ENCODE measurements around the gene LCT.
"Not testable (repeated sequence)": the region's sequence is repeated elsewhere in the genome, so short reads cannot be mapped to it uniquely, and the experiment has no call there.

The LCT gene

DNA sequence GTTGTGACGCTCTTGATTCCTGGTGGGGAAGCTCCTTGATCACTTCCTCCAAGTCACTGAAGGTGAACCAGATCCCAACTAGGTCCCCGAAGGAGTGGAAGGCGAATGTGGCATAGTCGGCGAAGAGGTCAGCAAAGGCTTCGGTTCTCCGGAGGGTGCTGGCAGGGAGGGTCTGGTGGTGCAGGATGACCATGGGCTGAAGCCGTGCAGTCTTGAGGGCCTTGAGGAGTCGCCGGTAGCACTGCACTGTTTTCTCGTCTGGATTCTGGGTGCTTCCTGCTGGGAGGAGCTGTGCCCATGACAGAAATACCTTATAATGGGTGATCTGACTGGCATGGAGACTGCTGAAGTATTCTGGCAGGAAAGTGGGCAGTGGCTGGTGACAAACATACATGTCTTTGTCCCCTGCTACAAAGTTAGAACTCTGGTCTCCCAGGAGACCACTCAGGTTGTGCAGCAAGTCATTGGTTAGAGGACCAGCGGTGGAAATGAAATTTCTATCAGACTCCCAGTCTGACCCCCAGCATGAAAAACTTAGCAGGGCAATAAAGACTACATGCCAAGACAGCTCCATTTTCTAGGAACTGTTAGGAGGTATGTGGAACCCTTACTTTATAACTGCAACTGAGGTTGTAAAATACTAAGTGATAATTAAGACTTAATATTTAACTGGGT, at the start of gene LCT:
Gene LCT, minus strand, starts transcription at position 589 of the 675 bp plus-strand sequence. Its CDS starts 15 bp downstream, at position 574.
- no peak for DNase-seq

DNA sequence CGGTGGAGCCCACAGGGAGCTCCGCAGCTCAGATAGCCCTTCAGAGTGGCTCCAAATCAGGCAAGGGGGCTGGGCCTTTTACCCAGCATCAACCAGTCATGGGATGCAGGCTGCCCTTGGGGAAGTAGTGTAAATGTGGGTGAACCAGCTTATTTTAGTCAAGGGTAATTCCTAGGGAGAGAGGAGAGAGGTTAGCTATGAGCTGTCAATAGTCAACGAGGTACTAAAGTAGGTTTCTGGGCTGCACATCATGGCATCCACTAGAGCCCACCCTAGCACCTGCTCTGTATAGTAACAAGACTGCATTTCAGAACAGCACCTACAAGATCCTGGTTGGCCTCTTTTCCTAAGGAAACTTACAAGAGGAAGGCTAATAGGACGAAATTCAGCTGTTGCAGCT, 48.7 kb upstream of the LCT start:
- no peak for DNase-seq

DNA sequence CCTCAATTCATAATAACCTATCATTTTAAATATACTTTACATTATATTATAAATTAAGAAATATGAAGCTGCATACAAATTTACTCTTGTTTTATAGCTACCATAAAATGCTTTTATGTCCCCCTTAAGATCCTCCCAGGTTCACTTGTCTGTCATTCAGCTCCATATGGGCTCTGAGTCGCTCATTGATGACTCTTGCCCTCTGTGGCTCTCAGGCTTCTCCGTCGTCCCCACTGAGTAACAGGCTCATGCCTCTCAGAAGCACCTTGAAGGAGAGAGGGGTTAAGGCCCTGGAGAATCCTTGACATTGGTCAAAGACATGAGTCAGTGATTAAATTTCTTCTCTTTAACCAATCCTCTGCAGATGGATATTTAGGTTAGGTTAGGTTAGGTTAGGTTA, 45.4 kb upstream of the LCT start:
- no peak for DNase-seq

DNA sequence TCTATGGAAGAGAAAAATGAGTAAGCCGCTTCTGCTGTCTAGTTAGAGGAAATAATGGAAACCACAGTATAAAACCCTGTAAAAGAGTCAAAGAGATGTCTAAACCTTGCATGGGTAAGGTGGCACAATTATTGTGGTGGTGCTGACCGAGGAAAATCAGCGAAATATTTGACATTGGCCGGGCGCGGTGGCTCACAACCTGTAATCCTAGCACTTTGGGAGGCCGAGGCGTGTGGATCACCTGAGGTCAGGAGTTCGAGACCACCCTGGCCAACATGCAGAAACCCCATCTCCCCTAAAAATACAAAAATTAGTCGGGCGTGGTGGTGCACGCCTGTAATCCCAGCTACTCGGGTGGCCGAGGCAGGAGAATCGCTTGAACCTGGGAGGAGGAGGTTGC, 39.8 kb upstream of the LCT start:
- not testable (repeated sequence) for DNase-seq

DNA sequence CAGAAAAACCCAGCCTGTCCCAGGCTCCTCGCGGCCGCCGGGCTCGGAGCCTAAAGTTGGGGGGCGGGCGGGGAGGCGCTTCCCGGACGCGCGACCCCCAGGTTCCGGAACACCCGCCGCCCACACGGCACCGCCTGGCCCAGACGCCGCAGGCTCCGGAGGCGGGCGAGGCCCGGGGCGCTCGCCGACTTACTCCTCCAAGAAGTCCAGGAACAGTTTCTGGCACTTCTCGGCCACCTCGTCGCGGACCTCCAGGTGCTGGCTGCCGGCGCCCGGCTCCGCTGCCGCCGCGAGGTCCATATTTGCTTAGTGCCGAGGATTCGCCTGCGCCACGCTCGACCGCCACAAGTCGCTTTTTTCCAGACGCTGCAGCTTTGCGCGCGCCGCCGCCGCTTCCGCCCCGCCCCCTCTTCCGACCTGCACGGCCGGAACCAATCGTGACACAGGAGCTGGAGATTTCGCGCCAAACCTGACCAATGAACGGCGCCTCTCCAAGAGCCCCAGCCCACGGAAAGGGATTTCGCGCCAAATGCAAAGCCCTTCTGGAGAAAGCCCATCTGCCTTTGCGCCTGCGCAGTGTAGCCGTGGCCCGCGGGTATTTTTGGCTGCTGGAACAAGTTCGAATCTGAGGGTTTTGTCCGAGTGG, 39.2 kb upstream of the LCT start, which contains the start of gene MCM6:
Gene MCM6, minus strand, starts transcription at position 378 of the 646 bp plus-strand sequence. Its CDS starts 78 bp downstream, at position 300.
- DNase-seq: peak; percentile 89

DNA sequence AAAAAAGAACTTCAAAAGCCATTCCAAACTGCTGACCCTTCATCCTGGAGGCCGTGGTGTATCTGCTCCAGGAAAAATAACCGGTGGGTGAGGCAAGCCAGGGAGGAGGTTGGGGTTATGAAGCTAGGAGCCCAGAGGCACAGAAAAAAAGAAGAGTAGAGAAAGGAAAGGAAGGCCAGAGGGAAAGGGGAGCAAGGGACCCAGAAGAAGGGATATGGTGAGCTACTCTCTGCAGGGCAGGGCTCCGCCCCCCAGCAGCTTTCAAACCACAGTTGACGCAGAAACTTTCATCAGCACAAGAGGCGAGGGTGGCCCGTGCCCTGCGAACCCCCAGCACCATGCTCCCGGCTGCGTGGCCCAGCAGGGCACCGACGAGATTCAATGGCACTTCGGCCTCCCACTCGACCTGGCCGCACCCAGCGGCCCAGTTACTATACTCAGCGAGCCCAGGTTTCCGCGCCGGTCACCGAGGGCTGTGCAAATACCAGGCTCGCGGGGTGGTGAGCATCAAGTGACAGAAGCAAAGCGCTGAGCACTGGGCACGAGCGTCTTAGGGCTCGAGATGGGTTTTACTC, 38.6 kb upstream of the LCT start:
- no peak for DNase-seq

DNA sequence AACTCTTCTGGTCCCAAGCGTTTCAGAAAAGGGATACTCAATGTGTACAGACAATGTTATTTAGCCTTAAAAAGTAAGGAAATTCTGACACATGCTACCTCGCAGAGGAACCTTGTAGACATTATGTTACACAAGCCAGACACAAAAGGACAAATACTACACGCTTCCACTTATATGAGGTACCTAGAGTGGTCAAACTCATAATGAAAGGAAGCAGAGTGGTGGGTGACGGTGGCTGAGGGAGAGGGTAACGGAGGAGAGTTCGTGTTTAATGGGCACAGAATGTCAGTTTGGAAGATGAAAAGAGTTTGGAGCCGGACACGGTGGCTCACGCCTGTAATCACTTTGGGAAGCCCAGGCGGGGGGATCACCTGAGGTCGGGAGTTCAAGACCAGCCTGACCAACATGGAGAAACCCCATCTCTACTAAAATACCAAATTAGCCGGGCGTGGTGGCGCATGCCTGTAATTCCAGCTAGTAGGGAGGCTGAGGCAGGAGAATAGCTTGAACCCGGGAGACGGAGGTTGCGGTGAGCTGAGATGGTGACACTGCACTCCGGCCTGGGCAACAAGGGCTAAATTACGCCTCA, 37.9 kb upstream of the LCT start:
- no peak for DNase-seq

DNA sequence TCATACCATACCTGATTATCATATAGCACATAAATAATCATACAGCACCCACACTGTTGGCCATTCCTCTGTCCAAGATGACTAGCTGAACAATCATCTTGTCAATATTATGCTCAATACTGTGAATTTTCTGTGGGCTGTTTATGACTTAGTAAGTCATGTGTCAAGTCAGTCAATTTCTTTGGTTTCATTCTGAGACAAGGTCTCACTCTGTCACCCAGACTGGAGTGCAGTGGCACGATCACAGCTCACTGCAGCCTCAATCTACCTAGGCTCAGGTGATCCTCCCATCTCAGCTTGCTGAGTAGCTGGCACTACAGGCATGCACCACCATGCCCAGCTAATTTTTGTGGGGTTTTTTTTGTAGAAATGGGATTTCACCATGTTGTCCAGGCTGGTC, 33.6 kb upstream of the LCT start:
- no peak for DNase-seq

DNA sequence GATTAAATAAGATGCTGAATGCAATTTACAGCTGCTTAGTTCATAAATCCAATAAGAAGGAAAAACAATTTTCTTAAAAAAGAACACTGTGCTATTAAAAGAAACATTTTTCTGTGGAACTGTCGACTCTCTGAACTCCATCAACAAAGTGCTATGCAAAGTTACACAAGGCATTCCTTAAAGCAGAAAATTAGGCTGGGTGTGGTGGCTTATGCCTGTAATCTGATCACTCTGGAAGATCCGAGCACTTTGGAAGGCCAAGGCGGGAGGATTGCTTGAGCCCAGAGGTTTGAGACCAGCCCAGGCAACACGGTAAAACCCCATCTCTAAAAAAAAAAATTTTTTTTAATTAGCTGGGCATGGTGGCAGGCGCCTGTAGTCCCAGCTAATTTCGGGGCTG, 26.2 kb upstream of the LCT start:
- no peak for DNase-seq

DNA sequence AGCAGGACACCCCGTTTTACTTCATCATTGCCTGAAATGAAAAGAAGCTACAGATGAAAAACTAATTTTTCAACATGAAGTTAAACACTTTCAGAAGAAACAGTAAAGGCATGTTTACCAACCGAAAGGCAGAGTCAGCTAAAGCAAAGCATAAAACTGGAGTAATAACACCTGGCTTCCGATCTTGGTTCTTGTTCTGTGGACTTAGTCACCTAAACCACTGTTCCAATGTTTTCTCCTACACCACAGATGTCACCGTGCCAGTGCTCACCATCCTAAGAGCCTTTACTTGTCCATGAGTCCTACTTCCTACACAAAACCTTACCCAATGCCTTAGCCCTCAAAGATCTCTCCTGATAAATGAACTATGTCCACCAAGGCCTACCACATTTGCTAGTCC, 25.7 kb upstream of the LCT start:
- no peak for DNase-seq

DNA sequence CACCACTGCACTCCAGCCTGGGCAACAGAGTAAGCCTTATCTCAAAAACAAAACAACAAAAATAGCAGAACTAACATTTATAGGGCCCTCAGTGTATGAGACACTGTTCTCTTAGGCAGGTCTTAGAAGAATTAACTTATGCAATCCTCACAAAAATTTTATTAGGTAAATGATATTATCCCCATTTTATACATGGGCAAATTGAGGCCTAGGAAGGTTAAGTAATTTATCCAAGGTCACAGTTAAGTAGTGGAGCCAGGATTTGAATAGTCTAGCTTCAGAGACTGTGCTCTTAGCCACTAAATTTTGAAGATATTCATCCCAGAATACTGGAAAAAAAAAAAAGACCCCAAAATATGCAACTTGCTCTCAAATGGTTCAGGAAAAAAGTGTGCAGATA, 16.4 kb upstream of the LCT start:
- DNase-seq: no peak

DNA sequence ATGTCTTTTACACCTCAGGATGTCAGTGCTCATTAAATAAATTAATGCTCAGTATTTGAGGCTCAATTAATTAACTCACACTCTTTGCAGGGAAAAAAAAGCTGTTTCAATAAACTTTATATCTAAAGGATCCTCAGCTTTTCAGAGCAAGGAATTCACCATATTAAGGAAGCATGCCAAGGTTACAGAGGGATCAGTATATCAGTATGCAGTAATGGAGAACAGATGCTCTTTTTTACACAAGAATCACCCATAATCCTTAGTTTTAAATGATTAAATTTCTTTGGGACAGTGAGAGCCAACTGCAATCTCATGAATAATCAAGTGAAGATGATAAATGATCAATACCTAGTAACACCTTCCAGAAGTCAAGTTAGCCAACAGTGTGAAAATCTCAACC, 14.9 kb upstream of the LCT start:
- no peak for DNase-seq

DNA sequence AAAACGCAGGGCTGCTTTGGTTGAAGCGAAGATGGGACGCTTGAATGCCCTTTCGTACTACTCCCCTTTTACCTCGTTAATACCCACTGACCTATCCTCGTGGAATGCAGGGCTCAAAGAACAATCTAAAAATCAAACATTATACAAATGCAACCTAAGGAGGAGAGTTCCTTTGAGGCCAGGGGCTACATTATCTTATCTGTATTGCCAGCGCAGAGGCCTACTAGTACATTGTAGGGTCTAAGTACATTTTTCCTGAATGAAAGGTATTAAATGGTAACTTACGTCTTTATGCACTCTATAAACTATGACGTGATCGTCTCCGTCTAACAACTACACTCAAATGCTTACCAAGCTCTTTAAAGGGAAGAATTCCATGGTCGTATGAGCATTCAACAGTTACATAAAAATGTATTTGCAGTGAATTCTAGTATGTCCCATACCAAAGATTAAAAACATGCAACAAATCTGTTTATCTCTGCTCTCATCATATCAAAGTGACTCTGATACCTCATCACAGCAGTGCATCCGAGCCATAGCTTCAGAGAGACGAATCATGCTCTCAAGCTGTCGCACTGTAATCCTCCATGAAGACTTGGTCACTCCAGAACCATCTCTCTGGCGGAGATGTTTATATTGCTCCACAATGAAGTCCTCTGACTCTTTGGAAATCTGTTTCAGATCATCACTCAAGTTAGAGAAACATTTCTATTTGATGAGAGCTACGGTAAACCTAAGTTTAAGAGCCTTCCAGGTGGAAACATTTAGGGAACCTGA, 14.1 kb upstream of the LCT start:
- no peak for DNase-seq

DNA sequence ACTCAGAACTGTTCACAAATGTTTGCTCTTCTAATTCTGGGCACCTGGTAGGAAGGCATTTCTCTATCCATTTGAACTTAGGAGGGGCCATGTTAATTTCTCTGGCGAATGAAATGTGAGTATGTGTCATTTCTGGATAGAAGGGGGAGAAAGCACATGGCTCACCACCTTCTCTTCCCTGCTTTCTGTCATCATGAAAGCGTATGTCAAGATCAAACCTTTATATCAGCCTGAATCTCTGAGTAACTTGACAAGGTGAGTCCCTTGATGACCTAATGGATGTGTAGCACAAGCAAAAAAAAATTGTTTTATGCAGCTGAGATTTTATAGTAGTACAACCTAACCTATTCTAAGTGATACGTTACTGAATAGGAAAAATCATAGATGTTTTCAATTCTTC, 12.1 kb upstream of the LCT start:
- no peak for DNase-seq

DNA sequence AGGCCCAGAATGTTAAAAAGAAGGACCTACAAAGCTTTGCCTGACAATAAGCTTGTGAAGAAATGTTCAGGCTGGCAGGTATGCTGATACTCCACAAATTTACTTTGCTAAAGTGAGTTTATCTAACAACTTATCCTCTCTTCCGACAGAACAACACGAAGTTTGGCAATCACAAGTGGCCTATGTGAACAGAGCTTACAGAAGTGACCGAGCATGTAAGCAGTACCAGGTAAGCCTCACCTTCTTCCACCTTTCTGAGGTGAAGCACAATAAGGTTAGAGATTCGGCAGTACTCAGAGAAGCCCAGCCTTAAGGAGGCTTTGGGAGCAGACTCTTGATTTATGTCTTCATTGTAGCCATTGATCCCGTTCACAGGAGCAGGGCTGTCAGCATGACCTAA, 9.0 kb upstream of the LCT start:
- DNase-seq: no peak

DNA sequence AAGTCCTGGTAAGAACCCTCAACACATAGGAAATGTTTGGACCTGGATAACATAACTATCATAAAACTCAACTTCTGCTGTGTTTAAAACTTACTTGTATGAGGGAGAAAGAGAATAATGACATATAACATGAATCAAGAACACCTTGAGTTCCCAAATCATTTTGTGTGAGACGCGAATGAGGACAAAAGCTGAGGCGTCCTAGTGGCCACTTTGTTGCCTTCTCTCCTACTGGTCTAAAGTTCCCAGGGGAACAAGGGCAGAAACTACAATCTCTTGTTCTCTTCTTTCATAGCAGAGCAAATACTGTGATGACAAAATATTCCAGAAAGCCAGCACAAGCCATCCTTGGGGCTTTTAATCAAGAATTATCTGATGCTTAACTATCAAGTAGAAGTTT, 8.3 kb upstream of the LCT start:
- no peak for DNase-seq

DNA sequence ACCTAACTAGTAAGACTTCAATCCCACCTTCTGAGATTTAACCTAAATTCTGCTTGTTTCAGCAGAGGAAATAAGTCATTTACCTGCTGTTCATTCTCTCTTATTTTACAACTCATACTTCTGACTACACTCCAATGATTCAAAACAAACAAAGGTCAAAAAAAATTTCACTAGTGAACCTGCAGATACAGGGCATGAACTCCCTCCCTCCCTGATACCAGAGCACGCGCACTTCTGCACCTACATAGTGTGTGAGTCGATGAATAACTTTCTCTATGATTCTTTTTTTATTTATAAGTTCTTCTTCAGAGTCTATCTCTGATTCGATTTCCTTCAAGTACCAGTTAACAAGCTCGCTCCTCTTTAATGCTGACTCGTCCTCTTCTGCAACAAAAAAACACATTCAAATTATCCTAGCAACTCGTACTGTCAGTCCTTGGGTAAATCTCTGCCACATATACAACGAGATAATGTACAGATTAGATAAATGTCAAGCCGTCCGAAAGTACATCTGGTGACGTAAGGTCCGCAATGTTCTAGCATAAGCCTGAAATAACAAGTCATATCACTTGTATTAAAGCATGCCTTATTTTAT, 7.4 kb upstream of the LCT start:
- no peak for DNase-seq

DNA sequence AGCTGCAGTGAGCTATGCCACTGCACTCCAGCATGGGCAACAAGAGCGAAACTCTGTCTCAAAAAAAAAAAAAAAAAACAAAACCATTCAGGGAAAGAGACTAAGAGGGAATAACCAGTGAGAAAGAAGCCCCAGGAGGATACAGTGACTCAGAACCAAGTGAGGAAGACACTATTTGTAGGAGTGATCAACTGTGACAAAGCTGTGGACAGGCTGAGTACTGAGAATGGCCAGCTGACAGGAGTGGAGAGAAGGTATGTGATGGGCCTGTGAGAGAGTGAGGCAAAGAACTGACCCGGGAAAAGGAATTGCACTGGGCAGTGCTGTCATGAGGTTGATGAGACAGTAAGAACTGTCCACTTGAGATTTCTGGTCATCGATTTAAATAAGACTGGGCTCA, 6.7 kb upstream of the LCT start:
- DNase-seq: no peak

DNA sequence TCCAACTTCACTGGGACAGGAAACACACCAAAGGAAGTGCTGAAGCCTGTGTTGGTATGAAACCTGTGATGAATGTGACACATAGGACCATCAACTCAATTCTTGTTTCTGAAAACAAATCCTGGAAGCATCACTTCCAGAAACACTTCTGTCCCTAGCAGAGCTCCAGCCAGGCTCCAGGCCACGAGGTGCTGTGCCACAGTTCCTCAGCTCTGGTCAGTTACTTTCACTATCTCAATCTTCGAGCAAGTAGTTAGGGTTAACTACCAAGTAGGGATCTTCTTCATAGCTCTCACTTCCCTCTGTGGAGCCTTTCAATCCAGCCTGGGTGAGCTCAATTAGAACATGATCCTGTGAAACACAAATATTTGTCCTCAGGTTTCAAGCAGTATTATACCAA, 3.6 kb upstream of the LCT start:
- no peak for DNase-seq

DNA sequence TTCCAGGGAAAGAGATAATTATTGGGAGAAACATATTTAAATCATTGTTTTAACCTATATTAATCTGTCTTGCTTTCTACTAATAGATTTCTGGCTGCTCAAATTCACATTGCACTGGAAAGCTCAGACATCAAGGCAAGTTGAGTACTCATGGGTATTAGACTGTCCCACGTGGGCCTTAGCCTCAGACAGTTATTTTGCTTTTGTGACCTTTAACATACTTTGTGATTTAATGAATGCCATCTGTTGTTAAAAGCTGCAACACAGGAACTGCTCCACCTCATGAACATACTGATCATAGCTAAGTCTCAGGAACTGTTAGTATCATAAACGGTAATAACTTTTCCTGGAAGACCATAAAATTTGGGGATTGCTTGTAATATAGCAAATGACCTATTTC, 2.7 kb upstream of the LCT start:
- no peak for DNase-seq

DNA sequence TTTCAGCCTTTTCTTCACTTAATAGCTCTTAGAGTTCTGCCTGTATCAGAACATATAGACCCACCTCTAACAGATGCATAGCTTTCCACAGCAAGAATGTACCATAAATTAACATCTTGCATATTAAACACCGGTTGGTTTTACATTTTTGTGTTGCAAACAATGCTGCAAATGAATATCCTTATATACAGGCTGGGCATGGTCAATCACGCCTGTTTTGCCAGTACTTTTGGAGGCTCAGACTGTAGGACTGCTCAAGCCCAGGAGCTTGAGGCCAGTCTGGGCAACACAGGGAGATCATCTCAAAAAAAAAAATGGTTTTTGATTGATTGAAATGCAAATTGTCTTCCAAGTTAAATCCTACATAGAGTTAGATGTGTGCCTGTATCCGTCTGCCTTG, 1.5 kb upstream of the LCT start:
- DNase-seq: no peak

DNA sequence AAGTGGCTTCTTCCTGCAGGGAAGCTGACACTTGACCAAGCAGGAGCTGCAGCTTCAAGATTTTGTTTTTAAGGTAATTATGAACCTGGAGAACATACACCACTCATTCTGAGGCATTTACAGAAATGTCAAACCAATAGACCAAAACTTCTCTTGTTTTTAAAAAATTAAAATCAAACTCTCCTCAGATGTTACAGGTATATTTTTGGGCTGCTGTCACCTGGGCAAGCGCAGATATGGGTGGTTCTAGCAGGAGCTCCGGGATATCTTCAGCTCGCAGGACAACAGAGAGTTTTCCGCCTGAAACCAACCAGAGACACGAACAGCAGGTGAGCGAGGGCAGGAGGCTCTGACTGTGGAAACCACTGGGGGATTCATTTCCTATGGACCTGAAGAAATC, 4.1 kb downstream of the LCT start:
- DNase-seq: no peak
